ENCODE data around the gene AQP12A. TPM values are rescaled to one million over a fixed set of nuclear protein-coding genes. Genes with fewer than 3 reads are reported as not detected.

Gene AQP12A
- total and polyA plus RNA-seq, 10 of the 15 experiments (the other 5 are each of a cell fraction or from before 2014, with no cell fraction given): not detected

DNA sequence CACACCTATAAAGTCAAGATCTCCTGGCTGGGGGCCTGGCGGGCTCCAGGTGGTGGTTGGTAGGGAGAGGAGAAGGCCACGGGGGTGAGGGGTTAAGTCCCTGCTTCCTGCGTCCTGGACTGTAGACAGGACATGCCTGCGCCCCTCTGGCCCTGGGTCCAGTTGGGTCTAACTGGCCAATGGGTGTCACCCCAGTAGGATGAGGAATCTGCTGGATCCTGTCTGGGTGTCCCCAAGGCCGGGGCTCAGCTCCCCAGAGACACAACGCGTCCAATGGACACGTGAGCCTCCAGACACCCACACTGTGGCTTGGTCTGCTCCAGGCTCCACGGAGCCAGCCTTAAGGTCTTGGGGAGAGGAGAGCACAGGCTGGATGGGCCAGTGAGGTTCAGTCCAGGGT lies 19.6 kb downstream of the AQP12A start (continued):
- TF ChIP-seq SIN3A (IDR thresholded peaks at IDR 0.05; ENCODE audit: low read depth, low read length) (no peak), CBFB (IDR thresholded peaks at IDR 0.05; ENCODE audit: low read depth) (no peak), ZSCAN29 (IDR thresholded peaks at IDR 0.05) (no peak)
- TF ChIP-seq, protein P1, sequence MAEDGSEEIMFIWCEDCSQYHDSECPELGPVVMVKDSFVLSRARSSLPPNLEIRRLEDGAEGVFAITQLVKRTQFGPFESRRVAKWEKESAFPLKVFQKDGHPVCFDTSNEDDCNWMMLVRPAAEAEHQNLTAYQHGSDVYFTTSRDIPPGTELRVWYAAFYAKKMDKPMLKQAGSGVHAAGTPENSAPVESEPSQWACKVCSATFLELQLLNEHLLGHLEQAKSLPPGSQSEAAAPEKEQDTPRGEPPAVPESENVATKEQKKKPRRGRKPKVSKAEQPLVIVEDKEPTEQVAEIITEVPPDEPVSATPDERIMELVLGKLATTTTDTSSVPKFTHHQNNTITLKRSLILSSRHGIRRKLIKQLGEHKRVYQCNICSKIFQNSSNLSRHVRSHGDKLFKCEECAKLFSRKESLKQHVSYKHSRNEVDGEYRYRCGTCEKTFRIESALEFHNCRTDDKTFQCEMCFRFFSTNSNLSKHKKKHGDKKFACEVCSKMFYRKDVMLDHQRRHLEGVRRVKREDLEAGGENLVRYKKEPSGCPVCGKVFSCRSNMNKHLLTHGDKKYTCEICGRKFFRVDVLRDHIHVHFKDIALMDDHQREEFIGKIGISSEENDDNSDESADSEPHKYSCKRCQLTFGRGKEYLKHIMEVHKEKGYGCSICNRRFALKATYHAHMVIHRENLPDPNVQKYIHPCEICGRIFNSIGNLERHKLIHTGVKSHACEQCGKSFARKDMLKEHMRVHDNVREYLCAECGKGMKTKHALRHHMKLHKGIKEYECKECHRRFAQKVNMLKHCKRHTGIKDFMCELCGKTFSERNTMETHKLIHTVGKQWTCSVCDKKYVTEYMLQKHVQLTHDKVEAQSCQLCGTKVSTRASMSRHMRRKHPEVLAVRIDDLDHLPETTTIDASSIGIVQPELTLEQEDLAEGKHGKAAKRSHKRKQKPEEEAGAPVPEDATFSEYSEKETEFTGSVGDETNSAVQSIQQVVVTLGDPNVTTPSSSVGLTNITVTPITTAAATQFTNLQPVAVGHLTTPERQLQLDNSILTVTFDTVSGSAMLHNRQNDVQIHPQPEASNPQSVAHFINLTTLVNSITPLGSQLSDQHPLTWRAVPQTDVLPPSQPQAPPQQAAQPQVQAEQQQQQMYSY (CRISPR knock-in tag; IDR thresholded peaks at IDR 0.05): no peak
- TF ChIP-seq, protein P2, sequence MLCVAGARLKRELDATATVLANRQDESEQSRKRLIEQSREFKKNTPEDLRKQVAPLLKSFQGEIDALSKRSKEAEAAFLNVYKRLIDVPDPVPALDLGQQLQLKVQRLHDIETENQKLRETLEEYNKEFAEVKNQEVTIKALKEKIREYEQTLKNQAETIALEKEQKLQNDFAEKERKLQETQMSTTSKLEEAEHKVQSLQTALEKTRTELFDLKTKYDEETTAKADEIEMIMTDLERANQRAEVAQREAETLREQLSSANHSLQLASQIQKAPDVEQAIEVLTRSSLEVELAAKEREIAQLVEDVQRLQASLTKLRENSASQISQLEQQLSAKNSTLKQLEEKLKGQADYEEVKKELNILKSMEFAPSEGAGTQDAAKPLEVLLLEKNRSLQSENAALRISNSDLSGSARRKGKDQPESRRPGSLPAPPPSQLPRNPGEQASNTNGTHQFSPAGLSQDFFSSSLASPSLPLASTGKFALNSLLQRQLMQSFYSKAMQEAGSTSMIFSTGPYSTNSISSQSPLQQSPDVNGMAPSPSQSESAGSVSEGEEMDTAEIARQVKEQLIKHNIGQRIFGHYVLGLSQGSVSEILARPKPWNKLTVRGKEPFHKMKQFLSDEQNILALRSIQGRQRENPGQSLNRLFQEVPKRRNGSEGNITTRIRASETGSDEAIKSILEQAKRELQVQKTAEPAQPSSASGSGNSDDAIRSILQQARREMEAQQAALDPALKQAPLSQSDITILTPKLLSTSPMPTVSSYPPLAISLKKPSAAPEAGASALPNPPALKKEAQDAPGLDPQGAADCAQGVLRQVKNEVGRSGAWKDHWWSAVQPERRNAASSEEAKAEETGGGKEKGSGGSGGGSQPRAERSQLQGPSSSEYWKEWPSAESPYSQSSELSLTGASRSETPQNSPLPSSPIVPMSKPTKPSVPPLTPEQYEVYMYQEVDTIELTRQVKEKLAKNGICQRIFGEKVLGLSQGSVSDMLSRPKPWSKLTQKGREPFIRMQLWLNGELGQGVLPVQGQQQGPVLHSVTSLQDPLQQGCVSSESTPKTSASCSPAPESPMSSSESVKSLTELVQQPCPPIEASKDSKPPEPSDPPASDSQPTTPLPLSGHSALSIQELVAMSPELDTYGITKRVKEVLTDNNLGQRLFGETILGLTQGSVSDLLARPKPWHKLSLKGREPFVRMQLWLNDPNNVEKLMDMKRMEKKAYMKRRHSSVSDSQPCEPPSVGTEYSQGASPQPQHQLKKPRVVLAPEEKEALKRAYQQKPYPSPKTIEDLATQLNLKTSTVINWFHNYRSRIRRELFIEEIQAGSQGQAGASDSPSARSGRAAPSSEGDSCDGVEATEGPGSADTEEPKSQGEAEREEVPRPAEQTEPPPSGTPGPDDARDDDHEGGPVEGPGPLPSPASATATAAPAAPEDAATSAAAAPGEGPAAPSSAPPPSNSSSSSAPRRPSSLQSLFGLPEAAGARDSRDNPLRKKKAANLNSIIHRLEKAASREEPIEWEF (IDR thresholded peaks at IDR 0.05; ENCODE audit: insufficient replicate concordance, low read depth, low read length): no peak
